Naive B cell (primary cell): ENCODE results near the gene CFAP100. TPM values are rescaled to one million over a fixed set of nuclear protein-coding genes. Genes with fewer than 3 reads are reported as not detected.
A peak's percentile ranks its signal among the peaks of the same experiment; 100 is the strongest.

Source experiments
- ATAC-seq, 2 donors: fragments of 150-1000 bp; cut with Tn5 transposase; 2 replicates each; pipeline ENCODE4 v1.10.0; 2021; ENCODE audit warnings: low read depth in 2 of 2, mild to moderate bottlenecking in 2 of 2, moderate library complexity in 2 of 2
- DNase-seq: peaks from one replicate; pipeline ENCODE4 v3.0.0; 2022
- H3K27ac Mint-ChIP-seq, 6 donors: one replicate each; pipeline ENCODE4 v1.8.0; 2020 to 2022; ENCODE audit warnings: mild to moderate bottlenecking in 6 of 6, mixed read lengths in 6 of 6, moderate library complexity in 5 of 6, inconsistent platforms in 2 of 6
- H3K27me3 Mint-ChIP-seq, 3 donors: one replicate each; pipeline ENCODE4 v1.8.0; 2021 to 2022; ENCODE audit warnings: mixed read lengths in 3 of 3, mild to moderate bottlenecking in 1 of 3
- H3K36me3 Mint-ChIP-seq, 2 donors: one replicate each; pipeline ENCODE4 v1.8.0; 2020 to 2022; ENCODE audit warnings: mixed read lengths in 2 of 2, inconsistent platforms in 1 of 2, mild to moderate bottlenecking in 1 of 2
- H3K4me1 Mint-ChIP-seq, 3 donors: one replicate each; pipeline ENCODE4 v1.8.0; 2020 to 2022; ENCODE audit warnings: mixed read lengths in 3 of 3, inconsistent platforms in 1 of 3, mild to moderate bottlenecking in 1 of 3, moderate library complexity in 1 of 3
- H3K4me3 Mint-ChIP-seq, 8 donors: one replicate each; pipeline ENCODE4 v1.8.0; 2020 to 2022; ENCODE audit warnings: mild to moderate bottlenecking in 8 of 8, mixed read lengths in 8 of 8, moderate library complexity in 8 of 8, inconsistent platforms in 2 of 8
- H3K9me3 Mint-ChIP-seq, 7 donors: one replicate each; pipeline ENCODE4 v1.8.0; 2020 to 2022; ENCODE audit warnings: mixed read lengths in 7 of 7, mild to moderate bottlenecking in 5 of 7, inconsistent platforms in 2 of 7, moderate library complexity in 1 of 7
- polyA plus RNA-seq, 6 donors: library from polyadenylated mRNA; unstranded; fragments of 300-500 nt; fragmentation: Illumina TruSeq; gene quantifications; one replicate each; pipeline ENCODE4 v1.2.3, GENCODE V29; 2021; ENCODE audit warnings: low read depth in 6 of 6

Gene CFAP100
- polyA plus RNA-seq, 6 donors from 2014 or later: not detected

DNA sequence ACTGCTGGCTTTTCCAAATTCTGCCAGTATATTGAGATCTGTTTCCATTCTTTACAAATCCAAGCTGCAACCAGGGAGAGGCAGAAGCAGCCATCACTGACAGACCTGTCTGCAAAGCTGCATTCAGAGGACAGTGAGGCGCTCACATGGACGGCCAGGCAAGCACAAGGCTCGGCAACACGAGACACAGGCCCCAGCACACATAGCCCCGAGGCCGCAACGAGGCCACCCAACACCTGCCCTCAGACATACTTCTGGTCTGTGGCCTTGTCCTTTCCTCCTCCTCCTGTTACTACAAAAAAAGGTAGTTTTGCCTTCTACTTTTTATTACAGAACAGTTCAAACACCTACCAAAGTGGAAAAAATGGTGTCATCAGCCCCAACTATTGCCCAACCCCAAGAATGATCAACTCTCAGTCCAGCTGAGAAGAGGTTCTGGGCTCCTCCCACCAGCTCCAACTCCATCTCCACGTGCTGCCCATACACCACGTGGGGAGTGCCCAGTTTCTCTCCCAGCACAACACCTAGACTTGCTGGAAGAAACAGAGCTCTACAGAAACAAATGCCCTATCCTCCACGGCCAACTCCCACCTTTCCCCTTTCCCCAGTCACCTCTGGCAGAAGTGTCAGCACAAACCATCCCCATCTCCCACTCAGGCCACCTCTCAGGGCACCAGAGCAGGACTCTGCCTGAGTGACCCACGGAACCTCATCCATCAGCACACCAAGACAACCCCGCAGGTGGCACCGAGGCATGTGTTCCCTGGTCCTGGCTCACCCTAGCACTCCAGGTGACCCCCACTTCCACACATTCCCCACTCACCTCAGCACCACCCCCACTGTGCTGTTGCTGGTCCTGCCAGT lies 73.6 kb downstream of the CFAP100 start:
- Mint-ChIP-seq H3K36me3 (peaks cover 12 to 34% of the 10 kb centered on the region in 2 donors), H3K27ac (peak overlapping the region in 3 of 6 donors; percentile 37 to 92 (median 71)), H3K27me3 (no peaks in the 10 kb centered on the region), H3K4me3 (no peak overlapping the region), H3K9me3 (no peaks in the 10 kb centered on the region), H3K4me1 (peaks cover 33 to 45% (median 33%) of the 10 kb centered on the region in 3 donors)
- no peak for ATAC-seq
- no peak for DNase-seq

DNA sequence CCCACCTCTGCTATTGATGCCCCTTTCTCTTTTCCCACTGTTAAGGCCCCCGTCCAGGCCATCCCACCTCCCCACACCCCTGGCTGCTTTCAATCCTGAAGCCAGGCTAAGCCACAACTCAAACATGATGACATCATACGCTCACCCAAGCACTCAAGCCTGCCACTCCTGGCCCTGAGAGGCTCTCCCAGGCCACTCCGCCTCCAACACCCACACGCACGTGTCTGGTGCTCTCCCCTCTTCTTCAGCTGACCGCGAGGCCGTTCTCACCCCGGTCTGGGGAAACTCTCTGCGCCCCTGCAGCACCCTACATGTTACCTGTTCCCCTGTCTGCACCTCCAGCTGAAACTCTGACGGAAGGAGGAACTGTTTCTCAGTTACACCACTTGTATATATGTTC lies 74.8 kb downstream of the CFAP100 start:
- ATAC-seq (no peak), DNase-seq (no peak)
- H3K27me3 Mint-ChIP-seq: no peaks in the 10 kb centered on the region
- peak overlapping the region in 3 of 6 donors; percentile 30 to 68 (median 32) for H3K27ac Mint-ChIP-seq
- H3K4me3 Mint-ChIP-seq: no peak overlapping the region
- no peaks in the 10 kb centered on the region for H3K9me3 Mint-ChIP-seq
- H3K4me1 Mint-ChIP-seq: peaks cover 39 to 53% (median 45%) of the 10 kb centered on the region in 3 donors
- H3K36me3 Mint-ChIP-seq: peaks cover 14 to 33% of the 10 kb centered on the region in 2 donors

DNA sequence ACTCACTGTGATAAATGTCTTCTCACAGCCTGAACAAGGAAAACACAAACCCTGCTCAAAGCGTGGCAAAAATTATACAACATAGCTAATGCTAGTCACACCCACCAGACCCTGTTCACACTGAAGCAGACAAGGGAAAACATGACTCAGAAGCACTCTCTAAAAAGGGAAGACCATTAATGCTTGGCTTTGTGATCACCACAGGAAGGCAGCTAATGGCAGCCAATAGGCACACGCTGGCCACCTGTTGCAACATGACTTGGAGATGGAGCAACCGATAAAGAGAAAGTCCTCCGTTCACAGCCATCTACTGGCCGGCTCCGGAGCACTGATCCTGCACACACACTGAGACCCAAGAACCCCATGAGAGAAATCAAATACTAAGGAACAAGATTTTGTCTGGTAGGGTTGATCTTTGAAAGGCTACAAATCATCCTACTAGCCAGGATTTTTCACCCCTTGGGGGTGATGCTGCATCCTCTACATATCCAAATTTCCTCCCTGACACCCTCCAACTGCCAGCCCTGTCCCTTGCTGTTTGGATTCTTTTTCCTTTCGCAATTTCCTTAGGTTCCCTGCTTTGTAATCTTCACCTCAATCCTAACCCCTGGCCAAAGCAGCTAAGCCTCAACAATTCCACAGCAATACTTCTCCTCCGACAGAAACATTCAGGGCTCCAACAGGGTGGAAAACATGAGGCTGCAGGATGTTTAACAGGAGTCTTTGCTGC lies 77.7 kb downstream of the CFAP100 start:
- DNase-seq (no peak), ATAC-seq (no peak)
- peak overlapping the region in 2 of 6 donors; percentile 24 to 50 for H3K27ac Mint-ChIP-seq
- H3K4me1 Mint-ChIP-seq: peaks cover 50 to 57% (median 56%) of the 10 kb centered on the region in 3 donors
- H3K27me3 Mint-ChIP-seq: no peaks in the 10 kb centered on the region
- peak overlapping the region; percentile 45 to 90 (median 80) for H3K4me3 Mint-ChIP-seq
- no peaks in the 10 kb centered on the region for H3K9me3 Mint-ChIP-seq
- H3K36me3 Mint-ChIP-seq: peaks cover 8 to 31% of the 10 kb centered on the region in 2 donors

DNA sequence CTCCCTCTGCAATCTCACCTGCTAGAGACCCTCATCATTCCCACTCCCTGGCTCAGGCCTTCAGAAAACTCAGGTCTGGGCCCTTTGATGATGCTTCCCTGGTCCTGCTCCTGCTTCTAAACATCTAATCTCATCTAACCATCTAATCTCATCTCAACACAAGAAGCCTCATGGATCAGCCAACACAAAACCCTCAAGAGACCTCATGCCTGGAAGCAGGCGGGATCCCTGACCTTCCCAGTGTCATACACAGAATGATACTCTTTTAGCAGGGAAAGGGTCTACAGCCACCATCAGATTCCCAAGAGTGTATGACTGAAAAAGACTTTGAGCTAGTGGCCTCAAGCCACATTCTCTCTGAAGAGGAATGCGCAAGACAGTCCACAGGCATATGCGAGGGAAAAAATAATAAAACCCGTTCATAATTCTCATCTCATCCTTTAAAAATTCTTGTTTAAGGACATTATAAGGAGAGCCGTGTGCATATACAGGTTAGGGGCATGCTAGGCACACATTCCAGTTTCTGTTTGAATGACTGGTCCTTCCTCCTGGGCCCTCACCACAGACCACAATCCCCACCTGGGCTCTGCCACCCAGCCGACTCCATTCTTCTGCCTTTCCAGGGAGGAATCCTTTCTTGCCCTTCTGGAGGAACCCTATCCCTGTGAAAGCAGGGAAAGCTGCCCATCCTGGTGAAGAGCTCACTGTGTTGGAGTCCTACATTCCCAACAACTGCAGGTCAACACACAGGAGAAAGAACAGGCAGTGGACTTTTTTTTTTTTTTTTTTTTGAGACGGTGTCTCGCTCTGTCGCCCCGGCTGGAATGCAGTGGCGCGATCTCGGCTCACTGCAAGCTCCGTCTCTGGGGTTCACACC lies 78.8 kb downstream of the CFAP100 start:
- Mint-ChIP-seq H3K4me1 (peaks cover 45 to 52% (median 51%) of the 10 kb centered on the region in 3 donors), H3K27ac (peak overlapping the region; percentile 12 to 93 (median 44)), H3K36me3 (peaks cover 8 to 25% of the 10 kb centered on the region in 2 donors), H3K27me3 (no peaks in the 10 kb centered on the region), H3K9me3 (no peaks in the 10 kb centered on the region), H3K4me3 (peak overlapping the region; percentile 65 to 90 (median 83))
- ATAC-seq: no peak
- DNase-seq: no peak

DNA sequence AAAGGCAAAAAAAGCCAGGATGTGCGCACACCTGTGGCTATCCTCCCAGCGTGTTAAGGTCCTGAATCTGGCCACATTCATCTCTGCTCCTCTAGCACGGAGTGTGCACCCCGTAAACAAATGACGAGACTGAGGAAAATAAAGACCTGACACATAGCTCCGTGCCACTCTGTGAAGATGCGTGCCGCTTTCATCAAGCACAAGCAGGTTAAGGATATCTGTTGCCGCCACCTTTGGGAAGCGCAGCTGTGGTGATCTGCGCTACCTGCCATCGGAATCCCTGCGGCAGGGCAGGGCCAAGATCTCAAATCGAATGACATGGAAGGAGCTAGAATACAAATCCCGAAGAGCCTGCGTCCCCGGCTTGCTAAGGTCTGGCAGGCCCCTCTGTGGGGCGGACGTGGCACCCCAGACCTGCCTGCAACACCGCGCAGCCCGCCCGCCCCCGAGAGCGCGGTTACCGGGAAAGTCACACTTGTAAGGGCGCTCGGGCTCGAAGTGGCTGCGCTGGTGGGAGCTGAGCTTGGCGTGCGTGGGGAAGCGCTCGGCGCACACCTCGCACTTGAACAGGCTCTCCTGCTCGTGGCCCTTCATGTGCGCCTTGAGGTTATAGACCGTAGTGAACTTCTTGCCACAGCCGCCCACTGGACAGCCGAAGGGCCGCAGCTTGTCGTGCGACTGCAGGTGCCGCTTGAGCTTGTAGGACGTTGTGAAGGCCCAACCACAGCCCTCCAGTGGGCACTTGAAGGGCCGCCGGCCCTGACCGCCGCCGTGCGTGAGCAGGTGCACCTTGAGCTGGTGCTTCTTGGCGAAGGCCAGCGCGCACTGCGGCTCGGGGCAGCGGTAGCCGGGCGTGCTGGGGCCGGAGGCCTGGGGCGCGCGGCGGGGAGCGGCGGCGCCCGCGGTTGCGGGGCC lies 80.0 kb downstream of the CFAP100 start:
- Mint-ChIP-seq H3K27me3 (no peaks in the 10 kb centered on the region), H3K4me3 (peak overlapping the region; percentile 65 to 91 (median 85)), H3K9me3 (no peaks in the 10 kb centered on the region), H3K27ac (peak overlapping the region in 5 of 6 donors; percentile 80 to 92 (median 84)), H3K4me1 (peaks cover 36 to 46% (median 42%) of the 10 kb centered on the region in 3 donors), H3K36me3 (peaks cover 8 to 13% of the 10 kb centered on the region in 2 donors)
- peak; percentile 35 for DNase-seq
- peak in 1 of 2 donors; percentile 1 for ATAC-seq

DNA sequence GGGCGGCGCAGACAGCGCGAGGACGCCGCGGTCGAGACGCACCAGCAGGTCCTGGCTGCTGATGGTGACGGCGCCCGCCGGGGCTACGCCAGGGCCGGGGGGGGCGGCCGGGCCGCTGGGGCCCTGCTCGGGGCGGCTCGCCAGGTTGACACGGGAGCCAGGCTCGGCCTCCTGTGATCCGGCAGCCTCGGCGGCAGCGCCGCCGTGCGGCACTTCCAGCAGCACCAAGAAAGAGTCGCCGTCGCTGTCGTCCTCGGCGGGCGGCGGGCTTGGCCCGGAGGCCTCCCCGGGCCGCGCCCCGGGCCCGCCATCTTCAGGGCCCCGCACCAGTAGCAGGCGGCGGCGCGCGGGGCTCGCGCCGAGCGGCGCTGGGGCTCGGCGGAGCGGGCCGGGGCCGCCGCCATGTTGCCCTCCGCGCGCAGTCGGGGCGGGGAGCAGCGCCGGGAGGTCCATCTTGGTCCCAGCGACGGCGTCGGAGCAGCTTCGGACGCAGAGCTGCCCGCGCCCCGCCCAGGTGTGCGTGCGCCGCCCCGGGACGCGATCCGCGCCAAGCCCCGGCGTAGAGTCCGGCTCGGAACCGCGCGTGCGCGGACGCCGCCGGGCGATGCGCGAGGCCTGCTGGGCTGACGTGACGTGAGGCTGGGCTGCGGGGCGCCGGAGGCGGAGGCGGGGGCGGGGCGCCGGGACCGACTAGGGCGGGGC lies 80.9 kb downstream of the CFAP100 start, which contains the start of gene ZXDC:
Gene ZXDC, minus strand, starts transcription at position 479 of the 702 bp plus-strand sequence. Its CDS starts 26 bp downstream, at position 453.
- peaks cover 0 to 2% (median 0%) of the 10 kb centered on the region in 3 donors for H3K27me3 Mint-ChIP-seq
- H3K9me3 Mint-ChIP-seq: no peaks in the 10 kb centered on the region
- peaks cover 8 to 10% of the 10 kb centered on the region in 2 donors for H3K36me3 Mint-ChIP-seq
- H3K4me3 Mint-ChIP-seq: peak within 1 kb of the TSS; percentile 65 to 94 (median 90)
- peak; percentile 79 to 83 for ATAC-seq
- peak; percentile 90 for DNase-seq
- H3K27ac Mint-ChIP-seq: peak within 1 kb of the TSS; percentile 80 to 95 (median 92)
- peaks cover 33 to 43% (median 41%) of the 10 kb centered on the region in 3 donors for H3K4me1 Mint-ChIP-seq

DNA sequence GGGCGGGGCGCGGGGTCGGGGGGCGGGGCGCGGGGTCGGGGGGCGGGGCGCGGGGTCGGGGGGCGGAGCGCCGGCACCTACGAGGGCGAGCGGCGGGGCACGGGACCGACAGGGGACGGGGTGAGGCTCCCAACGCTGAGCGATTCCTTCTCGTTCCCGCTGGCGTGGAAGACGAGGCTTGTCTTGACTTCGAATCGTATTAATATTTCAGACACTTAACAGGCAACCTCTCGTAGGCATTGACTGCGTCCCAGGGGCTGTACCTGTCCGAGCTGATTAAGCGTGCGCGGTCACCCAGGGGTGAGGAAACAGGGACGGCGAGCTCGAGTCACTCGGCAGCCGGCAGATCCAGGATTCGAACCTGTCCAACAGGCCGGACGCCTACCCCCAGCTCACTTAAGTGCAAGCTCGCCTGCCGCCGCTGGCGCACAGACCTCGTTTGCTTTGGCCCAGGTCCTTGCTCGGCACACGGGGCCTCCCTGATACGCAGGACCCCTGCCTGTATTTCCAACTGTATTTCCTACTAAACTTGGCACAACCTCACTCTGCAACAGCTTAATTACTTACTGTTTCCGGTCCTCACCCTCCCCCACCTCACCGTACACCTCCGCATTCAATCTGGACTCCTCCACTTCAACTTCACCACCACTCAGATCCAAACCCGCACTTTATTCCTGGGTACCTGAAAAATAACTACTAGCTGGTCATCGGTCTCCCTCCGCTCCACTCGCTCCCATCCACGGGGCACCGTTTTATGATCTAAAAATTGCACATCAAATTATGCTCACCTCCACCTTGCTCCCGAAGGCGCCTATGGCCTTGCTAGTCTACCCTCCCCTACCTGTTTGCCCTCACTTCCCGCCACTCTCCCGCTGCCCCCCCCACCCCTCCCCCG lies 81.7 kb downstream of the CFAP100 start:
- Mint-ChIP-seq H3K36me3 (peaks cover 8 to 10% of the 10 kb centered on the region in 2 donors), H3K4me3 (peak overlapping the region; percentile 65 to 94 (median 88)), H3K4me1 (peaks cover 33 to 41% (median 40%) of the 10 kb centered on the region in 3 donors), H3K27ac (peak overlapping the region; percentile 70 to 95 (median 82)), H3K27me3 (peaks cover 0 to 4% (median 0%) of the 10 kb centered on the region in 3 donors), H3K9me3 (no peaks in the 10 kb centered on the region)
- DNase-seq (peak; percentile 53), ATAC-seq (peak; percentile 18 to 27)

DNA sequence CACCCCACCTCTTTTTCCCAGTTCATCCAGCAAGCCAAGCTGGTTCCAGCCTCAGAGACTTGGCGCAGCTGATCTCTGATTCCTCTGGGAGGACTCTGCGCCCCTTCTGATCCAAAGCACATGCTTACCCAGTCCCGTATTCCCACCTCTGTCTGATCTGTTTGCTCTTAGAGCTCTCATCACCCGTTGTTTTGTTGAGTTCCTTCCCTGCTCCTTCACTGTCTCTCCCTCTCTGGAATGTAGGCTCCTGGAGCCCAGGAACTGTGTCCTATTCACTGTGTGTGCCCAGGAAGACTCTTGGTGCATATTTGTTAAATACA lies 82.3 kb downstream of the CFAP100 start:
- Mint-ChIP-seq H3K4me1 (peaks cover 33 to 40% (median 35%) of the 10 kb centered on the region in 3 donors), H3K4me3 (peak overlapping the region; percentile 65 to 91 (median 87)), H3K27me3 (peaks cover 0 to 4% (median 0%) of the 10 kb centered on the region in 3 donors), H3K9me3 (no peaks in the 10 kb centered on the region), H3K36me3 (peaks cover 8 to 10% of the 10 kb centered on the region in 2 donors), H3K27ac (peak overlapping the region in 4 of 6 donors; percentile 70 to 93 (median 88))
- no peak for ATAC-seq
- no peak for DNase-seq

DNA sequence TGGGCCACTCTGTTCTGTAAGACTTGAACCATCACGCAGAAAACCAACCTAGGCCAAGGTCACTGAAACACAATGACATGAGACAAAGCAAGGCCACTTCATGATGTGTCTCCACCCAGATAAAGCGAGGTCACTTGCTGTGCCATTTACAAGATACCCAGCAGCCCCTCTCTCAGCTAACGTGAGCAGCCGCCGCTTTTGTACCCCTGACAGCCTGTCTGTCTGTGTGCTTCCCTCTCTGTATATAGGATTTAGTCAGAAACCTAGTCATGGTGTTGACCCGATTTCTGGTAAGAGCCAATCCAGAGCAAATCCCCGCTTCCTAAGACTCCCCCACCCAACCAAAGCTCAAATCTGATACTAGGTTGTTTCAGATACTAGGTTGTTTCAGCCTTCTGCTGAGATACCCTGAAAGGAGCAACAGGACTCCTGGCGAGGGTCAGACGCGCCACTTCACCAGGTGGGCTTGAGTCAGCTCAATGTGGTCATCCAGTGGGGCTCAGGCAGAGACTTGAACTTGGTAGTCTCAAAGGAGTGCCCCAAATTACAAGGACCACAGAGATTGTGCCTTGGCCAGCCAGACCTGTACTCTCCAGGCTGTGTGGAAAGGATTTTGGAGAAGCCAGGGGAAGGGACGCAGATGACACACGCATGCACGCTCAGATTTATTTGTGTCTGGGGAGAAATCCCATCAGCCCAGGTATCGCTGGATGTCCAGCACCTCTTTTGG lies 84.0 kb downstream of the CFAP100 start:
- no peak for ATAC-seq
- DNase-seq: no peak
- Mint-ChIP-seq H3K9me3 (no peaks in the 10 kb centered on the region), H3K4me1 (peaks cover 18 to 23% (median 21%) of the 10 kb centered on the region in 3 donors), H3K27ac (no peak overlapping the region), H3K36me3 (no peaks in the 10 kb centered on the region), H3K4me3 (peak overlapping the region in 2 of 8 donors; percentile 2 to 91), H3K27me3 (peaks cover 0 to 4% (median 2%) of the 10 kb centered on the region in 3 donors)

DNA sequence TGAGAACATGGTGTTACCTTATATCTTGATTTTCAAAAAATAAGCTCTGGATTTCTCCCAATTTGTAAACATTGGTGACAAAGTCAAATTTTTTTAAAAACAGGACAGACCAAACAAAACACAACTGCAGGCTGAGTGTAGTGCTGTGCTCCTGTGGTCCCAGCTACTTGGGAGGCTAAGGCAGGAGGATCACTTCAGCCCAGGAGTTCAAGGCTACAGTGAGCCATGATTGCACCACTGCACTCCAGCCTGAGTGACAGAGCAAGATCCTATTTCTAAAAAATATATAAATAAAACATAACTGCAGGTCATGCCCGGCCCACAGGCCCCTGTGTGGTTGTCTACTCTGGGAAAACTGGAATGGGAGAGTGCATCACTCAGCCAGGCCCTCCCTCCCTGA lies 84.9 kb downstream of the CFAP100 start:
- ATAC-seq: no peak
- Mint-ChIP-seq H3K4me3 (peak overlapping the region in 1 of 8 donors; percentile 79), H3K27ac (no peak overlapping the region)

More for the DNA sequence above, 84.9 kb downstream of the CFAP100 start:
- no peaks in the 10 kb centered on the region for H3K9me3 Mint-ChIP-seq
- no peaks in the 10 kb centered on the region for H3K36me3 Mint-ChIP-seq
- peaks cover 9 to 16% (median 14%) of the 10 kb centered on the region in 3 donors for H3K4me1 Mint-ChIP-seq
- DNase-seq: no peak
- H3K27me3 Mint-ChIP-seq: peaks cover 4 to 10% (median 6%) of the 10 kb centered on the region in 3 donors
